GM10266 (cell line): ENCODE measurements around the gene RYK.

Source experiments
- DNase-seq: peaks from one replicate; pipeline ENCODE4 v3.0.0; 2012; ENCODE audit errors: extremely low spot score
- TF ChIP-seq, protein P1 (sequence below): IDR thresholded peaks from 2 replicates; pipeline ENCODE4 v1.5.1; 2012; ENCODE audit warnings: mild to moderate bottlenecking, low read depth; ENCODE audit not compliant: control insufficient read depth, insufficient read depth; ENCODE audit errors: missing control alignments

The RYK gene

DNA sequence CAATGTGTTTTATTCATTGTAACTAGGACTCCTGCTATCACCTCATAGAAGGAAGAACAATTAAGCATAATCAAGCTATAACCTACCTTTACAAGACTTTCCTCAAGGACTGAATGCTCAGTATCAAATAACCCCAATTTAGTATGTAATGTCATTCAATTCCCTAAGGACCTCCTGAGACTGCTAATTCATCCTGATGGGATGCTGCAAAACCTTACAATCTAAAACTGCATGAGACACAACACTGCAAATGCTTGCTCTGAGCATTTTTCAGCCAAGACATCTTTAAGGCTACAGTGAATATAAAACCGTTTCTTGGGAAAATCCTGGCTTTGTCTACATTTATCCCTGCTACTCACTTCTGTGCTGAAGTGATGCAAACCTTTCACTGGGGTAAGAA lies 69.9 kb downstream of the RYK start:
- TF ChIP-seq, protein P1, sequence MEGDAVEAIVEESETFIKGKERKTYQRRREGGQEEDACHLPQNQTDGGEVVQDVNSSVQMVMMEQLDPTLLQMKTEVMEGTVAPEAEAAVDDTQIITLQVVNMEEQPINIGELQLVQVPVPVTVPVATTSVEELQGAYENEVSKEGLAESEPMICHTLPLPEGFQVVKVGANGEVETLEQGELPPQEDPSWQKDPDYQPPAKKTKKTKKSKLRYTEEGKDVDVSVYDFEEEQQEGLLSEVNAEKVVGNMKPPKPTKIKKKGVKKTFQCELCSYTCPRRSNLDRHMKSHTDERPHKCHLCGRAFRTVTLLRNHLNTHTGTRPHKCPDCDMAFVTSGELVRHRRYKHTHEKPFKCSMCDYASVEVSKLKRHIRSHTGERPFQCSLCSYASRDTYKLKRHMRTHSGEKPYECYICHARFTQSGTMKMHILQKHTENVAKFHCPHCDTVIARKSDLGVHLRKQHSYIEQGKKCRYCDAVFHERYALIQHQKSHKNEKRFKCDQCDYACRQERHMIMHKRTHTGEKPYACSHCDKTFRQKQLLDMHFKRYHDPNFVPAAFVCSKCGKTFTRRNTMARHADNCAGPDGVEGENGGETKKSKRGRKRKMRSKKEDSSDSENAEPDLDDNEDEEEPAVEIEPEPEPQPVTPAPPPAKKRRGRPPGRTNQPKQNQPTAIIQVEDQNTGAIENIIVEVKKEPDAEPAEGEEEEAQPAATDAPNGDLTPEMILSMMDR, result no peak
- no peak for DNase-seq

DNA sequence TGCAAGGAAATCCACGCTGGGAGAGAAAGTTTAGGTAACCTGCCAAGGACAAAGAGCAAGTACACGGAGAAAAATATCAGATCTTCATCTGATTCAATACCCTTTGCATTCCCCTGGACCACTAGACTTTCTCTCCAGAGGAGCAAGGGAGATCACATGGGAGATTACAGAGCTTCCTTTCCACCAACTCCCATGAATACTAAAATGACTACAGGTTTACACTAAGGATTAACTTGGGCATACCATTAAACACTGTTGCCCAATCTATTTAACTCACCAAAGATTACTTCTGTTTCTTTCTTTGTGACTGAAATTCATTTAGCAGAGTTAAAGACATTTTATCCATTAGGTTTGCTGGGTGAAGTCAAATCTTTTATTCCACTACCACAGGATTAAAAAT lies 71.2 kb downstream of the RYK start:
- TF ChIP-seq, protein P1, result no peak
- no peak for DNase-seq

DNA sequence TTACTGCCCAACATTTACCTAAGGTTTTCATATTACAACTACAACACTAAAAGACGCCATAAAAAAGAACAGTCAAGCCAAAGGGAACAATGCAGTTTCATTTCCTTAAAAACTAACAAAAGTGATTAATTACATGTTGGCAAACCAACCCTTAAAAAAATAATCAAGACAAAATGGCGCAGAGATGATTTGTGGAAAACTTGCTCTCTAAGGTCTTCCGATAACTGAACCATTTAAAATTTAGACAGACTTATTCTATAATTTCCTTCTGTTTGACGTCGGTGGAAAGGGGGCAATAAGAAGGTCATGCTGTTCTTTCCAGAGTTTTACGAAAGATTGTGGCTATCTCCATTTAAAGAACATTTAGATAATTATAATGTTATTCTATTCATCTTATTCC lies 87.6 kb downstream of the RYK start:
- TF ChIP-seq, protein P1, result no peak
- no peak for DNase-seq

DNA sequence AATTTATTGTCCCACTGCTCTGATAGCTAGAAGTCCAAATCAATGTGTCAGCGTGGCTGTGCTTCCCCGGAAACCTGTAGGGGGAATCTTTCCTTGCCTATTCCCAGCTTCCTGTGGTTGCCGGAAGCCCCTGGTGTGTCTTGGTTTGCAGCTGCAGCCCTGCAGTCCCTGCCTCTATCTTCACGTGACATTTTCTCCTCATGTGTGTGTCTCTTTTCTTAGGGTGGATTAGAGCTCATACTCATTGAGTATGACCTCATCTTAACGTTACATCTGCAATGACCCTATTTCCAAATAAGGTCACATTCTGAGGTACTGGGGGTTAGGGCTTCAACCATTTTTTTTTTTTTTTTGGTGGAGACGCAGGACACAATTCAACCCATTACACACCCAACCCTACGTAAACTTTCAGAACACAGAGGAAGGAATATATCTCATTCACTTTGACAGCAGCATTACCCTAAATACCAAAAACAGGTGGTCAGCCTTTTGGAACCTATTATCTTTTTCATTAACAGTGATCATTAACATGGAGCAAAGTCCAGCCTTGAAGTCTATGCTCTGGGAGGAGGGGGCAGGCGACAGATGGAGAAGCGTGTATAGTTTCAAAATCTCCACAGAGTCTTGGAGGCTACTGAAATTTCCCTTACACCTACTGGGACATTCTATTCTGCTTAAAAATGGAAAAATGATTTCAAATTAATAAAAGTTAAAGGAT lies 88.6 kb downstream of the RYK start:
- TF ChIP-seq, protein P1, result no peak
- DNase-seq, result no peak

DNA sequence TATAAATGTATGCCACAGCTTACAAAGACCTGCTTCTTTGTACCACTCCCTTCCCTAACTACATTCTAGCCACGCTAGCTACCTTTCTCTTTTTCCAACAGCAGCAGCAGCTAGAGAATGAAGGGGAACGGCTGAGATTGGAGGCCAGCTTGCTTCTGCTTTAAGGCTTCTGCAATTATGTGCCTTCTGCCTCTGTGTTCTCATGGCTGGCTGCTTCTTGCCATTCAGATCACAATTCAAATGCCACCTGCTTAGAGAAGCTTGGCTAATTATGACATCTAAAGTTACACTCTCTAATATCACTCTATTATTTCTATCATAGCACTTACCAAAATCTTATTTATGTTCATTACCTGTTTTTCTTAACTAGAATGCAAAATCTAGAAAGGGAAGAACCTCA lies 95.2 kb downstream of the RYK start:
- DNase-seq, result no peak
- TF ChIP-seq, protein P1, result no peak

DNA sequence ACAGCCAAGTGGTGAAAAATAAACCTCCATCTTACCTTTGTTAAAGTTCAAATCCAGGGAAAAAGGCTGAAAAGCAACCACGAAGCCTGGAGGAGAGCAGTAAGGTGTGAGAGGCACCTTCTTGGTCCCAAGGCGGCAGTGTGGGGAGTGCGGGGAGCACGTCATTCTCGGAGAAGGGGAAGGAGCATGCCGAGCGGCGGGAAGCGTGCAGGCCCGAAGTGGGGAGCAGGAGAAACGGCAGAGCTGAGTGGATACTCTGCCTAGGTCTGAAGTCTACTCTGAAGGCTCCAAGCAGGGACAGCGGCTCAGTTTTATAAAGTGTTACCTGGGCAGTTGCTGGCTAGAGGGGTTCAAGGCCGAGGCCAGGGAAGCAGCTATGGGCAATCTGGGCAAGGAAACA lies 96.9 kb downstream of the RYK start:
- TF ChIP-seq, protein P1, result no peak
- DNase-seq, result no peak

DNA sequence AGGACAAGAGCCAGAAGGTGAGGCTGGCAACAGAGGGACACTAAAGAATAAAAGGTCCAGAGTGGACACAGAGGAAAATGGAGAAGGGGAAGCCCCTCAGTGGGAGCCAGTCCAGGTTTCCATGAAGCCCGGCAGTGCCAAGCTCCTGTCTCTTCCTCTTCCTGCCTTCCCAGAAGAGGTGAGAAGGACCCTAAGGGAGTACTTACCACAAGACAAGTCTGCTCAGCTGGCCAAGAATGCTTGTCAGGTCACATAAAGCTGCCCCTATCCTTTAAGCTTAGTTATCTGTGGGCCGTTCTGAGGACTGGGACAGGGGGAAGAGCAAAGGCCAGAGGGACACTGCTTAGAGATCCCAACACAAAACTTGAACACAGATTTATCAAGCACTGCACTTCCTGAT lies 100.2 kb downstream of the RYK start:
- DNase-seq, result no peak
- TF ChIP-seq, protein P1, result no peak
